ENCODE data around the gene YAE1.

The YAE1 gene

DNA sequence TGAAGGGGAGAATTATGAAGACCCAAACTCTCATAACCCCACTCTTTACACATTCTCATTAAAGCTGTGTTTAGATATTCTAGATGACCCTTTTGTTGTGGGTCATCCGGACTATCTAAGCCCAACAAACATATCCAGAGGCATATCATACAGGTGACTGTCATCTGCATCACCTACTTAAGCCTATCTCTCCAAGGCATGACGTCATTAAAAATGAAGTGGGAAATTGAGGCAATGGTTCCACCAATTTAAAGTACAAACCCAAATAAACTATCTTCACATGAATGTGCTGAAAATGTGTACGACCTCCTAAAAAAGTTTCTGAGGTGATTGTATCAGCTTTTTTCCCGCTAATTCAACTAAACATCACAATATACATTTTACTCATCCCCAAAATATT lies 52.7 kb downstream of the YAE1 start:
- H3K36me3 ChIP-seq: no peaks in the 10 kb centered on the region
- no peak overlapping the region for H3K4me3 ChIP-seq (ENCODE audit: low read depth in 1 of 2, low read length in 1 of 2)
- no peaks in the 10 kb centered on the region for H3K9me3 ChIP-seq
- H3K27me3 ChIP-seq: peaks cover 46% of the 10 kb centered on the region
- TF ChIP-seq, protein P1, sequence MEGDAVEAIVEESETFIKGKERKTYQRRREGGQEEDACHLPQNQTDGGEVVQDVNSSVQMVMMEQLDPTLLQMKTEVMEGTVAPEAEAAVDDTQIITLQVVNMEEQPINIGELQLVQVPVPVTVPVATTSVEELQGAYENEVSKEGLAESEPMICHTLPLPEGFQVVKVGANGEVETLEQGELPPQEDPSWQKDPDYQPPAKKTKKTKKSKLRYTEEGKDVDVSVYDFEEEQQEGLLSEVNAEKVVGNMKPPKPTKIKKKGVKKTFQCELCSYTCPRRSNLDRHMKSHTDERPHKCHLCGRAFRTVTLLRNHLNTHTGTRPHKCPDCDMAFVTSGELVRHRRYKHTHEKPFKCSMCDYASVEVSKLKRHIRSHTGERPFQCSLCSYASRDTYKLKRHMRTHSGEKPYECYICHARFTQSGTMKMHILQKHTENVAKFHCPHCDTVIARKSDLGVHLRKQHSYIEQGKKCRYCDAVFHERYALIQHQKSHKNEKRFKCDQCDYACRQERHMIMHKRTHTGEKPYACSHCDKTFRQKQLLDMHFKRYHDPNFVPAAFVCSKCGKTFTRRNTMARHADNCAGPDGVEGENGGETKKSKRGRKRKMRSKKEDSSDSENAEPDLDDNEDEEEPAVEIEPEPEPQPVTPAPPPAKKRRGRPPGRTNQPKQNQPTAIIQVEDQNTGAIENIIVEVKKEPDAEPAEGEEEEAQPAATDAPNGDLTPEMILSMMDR (IDR thresholded peaks at IDR 0.05): no peak
- peaks cover 15 to 17% of the 10 kb centered on the region in 2 experiments for H3K4me1 ChIP-seq (ENCODE audit: control insufficient read depth in 1 of 2, insufficient read depth in 1 of 2, low read depth in 1 of 2, low read length in 1 of 2)
- H3K27ac ChIP-seq: no peak overlapping the region

DNA sequence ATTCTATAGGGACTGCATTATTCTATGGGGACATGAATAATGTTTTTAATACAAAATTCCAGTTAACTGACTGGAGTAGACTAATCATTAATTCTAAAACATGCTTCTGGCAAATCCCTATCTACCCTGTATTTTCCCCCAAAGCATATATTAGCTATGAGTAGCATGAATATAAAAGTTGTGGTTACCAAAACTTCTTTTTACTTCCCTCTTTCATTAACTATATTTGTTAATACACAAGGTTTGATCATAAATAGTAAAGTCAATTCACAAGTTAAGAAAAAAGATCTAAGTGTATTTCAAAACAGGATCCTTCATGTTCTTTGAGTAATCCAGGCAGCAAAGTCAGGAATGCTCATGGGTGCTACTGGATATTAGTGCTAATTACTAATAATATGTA lies 54.3 kb downstream of the YAE1 start:
- Histone ChIP-seq H3K4me3 (ENCODE audit: low read depth in 1 of 2, low read length in 1 of 2) (no peak overlapping the region), H3K4me1 (ENCODE audit: control insufficient read depth in 1 of 2, insufficient read depth in 1 of 2, low read depth in 1 of 2, low read length in 1 of 2) (peaks cover 27 to 28% of the 10 kb centered on the region in 2 experiments), H3K9me3 (no peaks in the 10 kb centered on the region), H3K36me3 (no peaks in the 10 kb centered on the region), H3K27me3 (peaks cover 34% of the 10 kb centered on the region), H3K27ac (no peak overlapping the region)
- TF ChIP-seq, protein P1 (IDR thresholded peaks at IDR 0.05): no peak

DNA sequence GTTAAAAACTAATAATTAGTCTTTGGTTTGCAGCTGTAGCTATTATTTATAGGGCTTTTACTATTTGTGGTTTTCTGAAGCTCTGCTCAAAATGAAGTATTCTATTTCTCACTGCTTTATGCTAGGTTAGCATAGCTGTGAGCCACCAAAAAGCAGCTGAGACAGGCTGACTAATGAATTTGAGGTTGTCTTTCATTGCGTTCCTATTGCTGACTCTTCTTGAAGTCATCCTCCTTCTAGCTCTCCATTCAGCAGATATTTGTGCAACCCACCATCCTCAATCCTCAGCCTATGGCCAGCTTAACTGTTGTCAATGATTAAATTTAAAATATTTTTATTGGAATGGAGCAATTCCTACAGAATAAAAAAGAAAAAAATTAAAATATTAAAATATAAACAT lies 55.1 kb downstream of the YAE1 start:
- Histone ChIP-seq H3K27ac (no peak overlapping the region), H3K27me3 (peaks cover 26% of the 10 kb centered on the region), H3K4me1 (ENCODE audit: control insufficient read depth in 1 of 2, insufficient read depth in 1 of 2, low read depth in 1 of 2, low read length in 1 of 2) (peaks cover 27 to 28% of the 10 kb centered on the region in 2 experiments), H3K4me3 (ENCODE audit: low read depth in 1 of 2, low read length in 1 of 2) (no peak overlapping the region), H3K36me3 (no peaks in the 10 kb centered on the region), H3K9me3 (no peaks in the 10 kb centered on the region)
- TF ChIP-seq, protein P1 (IDR thresholded peaks at IDR 0.05): no peak

DNA sequence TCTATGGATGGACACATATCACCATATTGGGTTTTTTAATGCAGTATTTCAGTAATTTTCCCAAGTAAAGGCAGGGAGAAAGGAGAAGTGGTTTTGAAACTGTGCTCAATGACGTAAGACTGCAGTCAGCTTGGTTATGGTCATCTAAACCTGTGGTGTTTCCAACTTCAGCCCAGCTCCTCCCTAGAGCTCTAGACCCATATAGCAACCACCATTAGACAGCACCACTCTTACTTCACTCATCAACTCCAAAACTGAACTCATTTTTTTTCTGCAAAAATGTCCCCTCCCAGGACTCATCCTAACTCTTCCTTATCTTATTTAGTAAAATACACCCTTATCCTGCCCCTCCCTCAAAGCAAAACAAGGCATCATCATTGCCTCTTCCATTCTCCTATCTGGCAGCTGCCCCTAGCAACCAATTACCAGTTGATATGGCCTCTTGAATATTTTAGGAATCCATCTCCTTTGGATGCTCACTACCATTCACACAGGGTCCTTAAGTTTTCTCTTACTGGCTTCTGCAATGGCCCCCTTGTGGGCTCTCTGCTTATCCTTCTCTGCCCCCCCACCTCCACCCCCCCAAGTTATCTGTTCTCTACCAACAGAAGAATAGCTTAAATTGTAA lies 55.7 kb downstream of the YAE1 start:
- Histone ChIP-seq H3K4me3 (ENCODE audit: low read depth in 1 of 2, low read length in 1 of 2) (no peak overlapping the region), H3K36me3 (no peaks in the 10 kb centered on the region), H3K9me3 (no peaks in the 10 kb centered on the region), H3K4me1 (ENCODE audit: control insufficient read depth in 1 of 2, insufficient read depth in 1 of 2, low read depth in 1 of 2, low read length in 1 of 2) (peaks cover 27 to 28% of the 10 kb centered on the region in 2 experiments), H3K27ac (peak overlapping the region; percentile 24), H3K27me3 (peaks cover 19% of the 10 kb centered on the region)
- TF ChIP-seq, protein P1 (IDR thresholded peaks at IDR 0.05): no peak
